Hippocampal formation (tissue), 2 donors: ENCODE measurements around the gene TPP1.

Experiments used
- DNase-seq, 2 donors: peaks; one replicate each; lab custom pipeline; 2025; lab: John Stamatoyannopoulos, UW

Gene TPP1

DNA sequence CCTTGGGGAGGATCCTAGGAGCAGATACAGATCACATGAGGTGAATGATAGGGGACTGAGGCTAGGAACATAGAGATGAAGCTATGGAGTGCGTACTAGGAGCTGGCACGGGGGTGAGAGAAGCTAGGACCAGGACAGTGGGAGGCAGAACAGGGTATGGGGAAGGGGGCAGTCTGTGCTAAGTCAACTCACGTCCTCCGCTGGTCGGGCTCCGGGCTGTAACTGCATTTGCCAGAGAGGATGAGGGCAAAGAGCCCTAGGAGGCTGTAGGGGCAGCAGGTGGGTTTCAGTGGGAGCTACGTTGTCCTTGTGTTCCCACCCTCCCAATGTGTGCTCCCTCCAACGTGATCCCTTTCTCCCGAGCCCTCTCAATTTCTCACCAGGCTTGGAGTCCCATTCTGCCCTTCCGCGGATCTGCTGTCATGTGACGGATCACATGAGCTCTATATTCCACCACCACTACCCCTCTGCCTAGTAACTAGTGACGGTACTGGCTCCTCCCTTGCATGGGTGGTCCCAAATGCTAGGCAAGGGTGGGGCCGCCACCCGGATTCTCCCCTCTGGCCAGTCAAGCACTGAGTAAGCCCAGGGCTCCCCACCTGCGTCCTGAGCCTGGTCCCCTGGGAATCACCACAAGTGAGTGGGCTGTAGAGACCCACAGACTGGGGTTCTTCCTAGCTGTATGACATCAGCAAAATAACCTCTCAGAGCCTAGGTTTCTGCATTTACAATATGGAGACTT lies at the start of gene TPP1:
TPP1 (minus strand) TSS at position 419 of the 742 bp plus-strand sequence; CDS start at position 397, 22 bp downstream.
- DNase-seq = peak; percentile 90 to 98

- DNase-seq = no peak
These were observed 48.6 kb upstream of the TPP1 start for GRCh38 chr11:6667733-6668374.

GRCh38 chr11:6666302-6667183 lies 47.3 kb upstream of the TPP1 start:
- DNase-seq = no peak

DNA sequence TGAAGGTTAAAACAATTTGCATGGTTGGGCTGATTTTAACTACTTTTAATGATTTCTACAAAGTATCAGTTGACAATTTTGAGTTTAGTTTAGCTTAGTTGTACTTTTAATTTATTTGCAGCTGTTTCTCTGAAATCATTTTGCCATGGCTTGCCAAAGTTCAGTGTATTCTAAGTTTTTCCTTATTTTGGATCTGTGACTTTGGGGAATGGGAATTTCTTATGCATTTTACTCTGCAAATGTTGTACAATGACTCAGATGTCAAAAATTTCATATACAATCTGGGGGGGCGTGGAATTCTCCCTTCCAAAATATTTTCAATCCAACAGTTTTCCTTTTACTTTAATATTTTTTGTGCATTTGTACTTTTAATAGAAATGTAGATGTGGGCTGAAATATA lies 45.3 kb upstream of the TPP1 start:
- DNase-seq = no peak

- no peak for DNase-seq
These were observed 44.7 kb upstream of the TPP1 start for GRCh38 chr11:6663794-6664469.

- no peak for DNase-seq
These were observed 41.5 kb upstream of the TPP1 start for GRCh38 chr11:6660712-6661111.

DNA sequence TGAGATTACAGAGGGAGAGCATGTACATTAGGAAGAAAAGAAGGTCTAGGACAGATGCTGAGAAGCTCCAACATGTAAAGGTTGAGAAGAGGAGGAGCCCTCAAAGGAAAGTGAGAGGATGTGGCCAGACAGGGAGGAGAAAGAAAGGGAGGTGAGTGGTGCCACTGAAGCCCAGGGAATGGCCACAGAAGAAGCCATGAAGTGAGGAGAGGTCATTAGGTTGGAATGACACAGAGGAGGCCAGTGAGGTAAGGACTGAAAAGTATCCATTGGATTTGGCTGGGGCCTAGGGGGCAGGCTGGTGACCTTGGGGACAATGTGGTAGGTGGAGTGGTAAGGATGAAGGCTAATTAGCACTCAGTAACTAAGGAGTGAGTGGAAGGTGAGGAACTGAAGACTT lies 39.4 kb upstream of the TPP1 start:
- no peak for DNase-seq

DNA sequence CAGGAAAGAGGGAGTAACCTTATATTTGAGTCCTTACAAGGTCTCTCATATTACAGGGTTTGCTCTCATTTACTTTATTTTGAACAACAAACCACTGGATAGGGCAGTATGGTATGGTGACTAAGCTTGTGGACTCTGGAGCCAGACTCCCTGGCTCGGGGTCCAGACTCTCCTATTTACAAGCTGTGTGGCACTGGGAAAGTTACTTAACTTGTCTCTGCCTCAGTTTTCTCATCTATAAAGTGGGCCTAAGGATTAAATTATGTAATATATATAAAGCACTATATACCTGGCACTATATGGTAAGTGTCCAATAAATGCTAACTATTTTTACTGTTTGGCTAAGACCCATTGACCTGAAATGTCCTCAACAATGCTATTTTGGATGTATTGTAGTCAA lies 38.1 kb upstream of the TPP1 start:
- DNase-seq = no peak

- no peak for DNase-seq
These were observed 37.7 kb upstream of the TPP1 start for GRCh38 chr11:6656936-6657335.

DNA sequence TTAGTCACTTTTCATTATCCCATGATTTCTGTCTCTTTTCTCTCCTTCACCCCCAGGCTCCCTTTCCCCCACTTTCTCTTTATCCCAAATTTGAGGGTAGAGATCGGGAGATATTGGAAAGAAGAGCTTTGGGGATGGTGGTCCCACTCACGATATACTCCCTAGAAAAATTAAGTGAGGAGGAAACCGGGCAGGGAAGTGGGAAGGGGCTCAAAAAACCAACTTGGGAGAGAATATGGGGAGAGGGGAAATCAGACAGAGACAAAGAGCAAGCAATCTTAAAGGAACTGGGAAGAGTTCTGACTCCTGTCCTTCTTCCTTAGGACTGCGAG lies 37.3 kb upstream of the TPP1 start:
- DNase-seq = no peak

- DNase-seq = no peak
These were observed 36.8 kb upstream of the TPP1 start, which contains the start of gene DCHS1 for GRCh38 chr11:6655790-6656583. Gene DCHS1, minus strand, starts transcription at chr11:6655809. Its CDS starts 14,196 bp downstream, at chr11:6641613.

DNA sequence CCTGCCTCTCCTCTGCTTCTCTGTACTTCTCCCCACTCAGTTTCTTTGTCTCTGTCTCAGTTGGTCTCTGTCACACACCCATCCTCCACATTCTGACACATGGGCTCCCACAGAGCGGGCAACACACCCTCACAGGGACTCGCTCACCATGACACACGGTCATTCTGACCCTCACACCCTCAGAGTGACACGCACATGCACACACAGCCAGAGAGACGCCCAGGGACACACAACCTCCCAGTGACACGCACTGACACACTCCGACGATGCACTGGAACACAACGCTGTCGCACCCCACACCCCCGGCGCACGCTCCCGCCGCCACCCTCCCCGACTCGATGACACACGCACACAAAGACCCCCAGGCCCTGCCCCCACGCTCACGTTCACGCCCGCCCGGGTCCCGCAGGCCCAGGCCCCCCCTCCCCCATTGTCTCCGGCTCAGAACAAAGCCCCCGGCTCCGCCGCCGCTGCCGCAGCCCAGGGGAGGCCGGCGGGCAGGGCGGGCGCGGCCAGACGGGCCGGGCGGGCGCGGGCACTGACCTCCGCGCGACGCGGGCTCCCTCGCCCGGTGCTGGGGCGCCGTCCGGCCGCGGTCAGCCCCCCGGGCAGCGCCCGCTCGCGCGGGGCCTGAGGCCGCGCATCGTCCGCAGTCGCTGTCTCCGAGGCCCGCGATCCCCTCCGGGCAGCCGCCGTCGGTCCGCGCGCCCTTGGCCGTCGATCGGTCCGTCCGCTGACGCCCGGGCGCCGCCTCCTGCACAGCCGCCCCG lies 36.0 kb upstream of the TPP1 start:
- no peak for DNase-seq

GRCh38 chr11:6654281-6655019 lies 35.2 kb upstream of the TPP1 start:
- peak in 1 of 2 donors; percentile 22 for DNase-seq

DNA sequence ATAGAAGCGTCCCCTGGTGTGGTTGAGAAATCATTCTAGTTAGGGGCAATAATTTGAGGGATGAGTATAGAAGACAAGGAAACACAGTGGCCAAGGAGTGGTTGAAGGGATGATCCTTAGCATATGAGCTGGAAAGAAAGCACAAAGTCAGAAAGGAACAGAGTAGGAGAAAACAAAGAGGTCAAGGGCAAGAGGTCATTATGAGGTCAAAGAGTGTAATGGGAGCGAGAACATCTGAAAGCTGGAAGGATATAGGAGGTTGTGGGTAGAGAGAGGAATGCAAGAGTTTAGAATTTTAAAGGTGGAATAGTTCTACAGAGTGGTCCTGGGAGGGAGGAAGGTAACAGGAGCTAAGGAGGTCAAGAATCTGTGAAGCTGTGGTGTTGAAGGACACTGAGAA lies 34.4 kb upstream of the TPP1 start:
- DNase-seq = no peak

GRCh38 chr11:6653097-6653496 lies 33.9 kb upstream of the TPP1 start:
- DNase-seq = no peak

DNA sequence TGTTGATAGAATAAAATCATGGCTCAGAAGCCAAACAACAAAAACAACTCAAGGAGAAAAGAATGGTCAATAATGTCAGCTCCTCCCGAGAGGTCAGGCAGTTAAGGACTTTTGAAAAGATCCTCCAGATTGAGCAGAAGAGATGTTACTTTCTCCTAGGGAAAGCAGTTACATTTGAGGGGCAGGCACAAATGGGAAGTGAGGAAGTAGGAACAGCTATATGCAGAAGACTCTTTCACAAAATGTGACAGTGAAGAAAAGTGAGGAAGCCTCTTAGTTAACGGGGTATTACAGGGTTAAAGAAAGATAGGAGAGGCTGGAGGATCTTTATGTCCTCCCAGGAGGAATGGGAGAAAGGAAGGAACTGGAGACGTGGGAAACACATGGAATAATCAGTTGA lies 33.0 kb upstream of the TPP1 start:
- no peak for DNase-seq

DNA sequence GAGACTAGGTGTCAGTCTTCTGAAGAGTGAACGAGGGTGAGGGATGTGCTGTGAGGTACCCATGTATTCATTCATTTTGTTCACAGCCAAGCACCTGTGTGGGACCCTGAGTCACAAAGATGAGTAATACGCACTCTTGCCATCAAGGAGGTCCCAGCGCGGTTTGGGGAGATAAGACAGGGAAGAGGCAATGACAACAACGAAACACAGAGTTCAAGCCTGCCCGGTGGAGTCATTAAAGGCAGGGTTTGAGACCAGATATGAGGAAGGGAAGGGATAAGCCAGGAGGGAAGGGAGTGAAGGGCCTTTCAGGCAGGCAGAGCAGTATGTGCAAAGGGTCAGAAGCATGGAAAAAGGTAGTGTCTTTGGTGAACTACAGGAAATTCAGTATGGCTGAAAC lies 31.8 kb upstream of the TPP1 start:
- no peak for DNase-seq

DNA sequence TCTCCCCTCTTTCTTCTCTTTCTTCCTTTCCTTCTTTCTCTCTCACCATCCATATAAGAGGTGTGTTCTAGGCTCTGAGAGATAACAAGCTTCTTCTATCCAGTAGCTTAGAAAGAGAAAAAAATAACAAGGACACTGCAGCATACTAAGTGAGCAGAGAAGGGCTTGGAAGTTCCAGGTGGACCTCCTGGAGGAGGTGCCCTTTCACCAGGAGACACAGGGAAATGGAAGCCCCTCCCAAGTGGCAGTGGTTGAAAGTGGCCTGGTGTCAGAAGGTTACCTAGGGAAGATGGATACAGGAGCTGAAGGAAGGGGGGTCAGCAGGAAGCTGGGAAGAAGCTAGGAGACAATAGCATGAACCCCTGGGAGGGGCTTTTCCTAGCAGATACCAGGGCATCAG lies 30.9 kb upstream of the TPP1 start:
- no peak for DNase-seq

DNA sequence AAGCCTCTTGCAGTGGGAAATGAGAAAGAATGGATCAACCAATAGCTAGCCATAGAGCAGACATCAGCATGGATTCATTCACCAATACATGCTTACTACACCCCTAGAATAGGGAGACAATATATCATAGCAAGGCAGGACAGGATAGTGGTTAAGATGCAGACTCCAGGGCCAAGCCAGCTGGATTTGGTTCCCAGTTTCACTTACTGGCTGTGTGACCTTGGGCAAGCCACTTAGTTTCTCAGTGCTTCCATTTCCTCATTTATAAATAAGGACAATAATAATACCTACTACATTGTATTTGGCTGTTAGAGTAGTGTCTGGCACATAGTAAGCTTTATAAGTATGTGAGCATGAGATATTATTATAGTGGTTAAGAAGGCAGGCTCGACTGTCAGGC lies 29.3 kb upstream of the TPP1 start:
- DNase-seq = no peak

- no peak for DNase-seq
These were observed 28.6 kb upstream of the TPP1 start for GRCh38 chr11:6647836-6648235.
